H9 (cell line): ENCODE data around the gene SPATA19. TPM values are rescaled to one million over a fixed set of nuclear protein-coding genes. Genes with fewer than 3 reads are reported as not detected.

Experiments used
- DNase-seq: peaks from one replicate; pipeline ENCODE4 v3.0.0-alpha.2; 2017
- H2AFZ ChIP-seq: one replicate; pipeline ENCODE4 v1.6.1; 2013; ENCODE audit warnings: mild to moderate bottlenecking, low read length, control low read depth, moderate library complexity
- H2AK5ac ChIP-seq: 2 replicates; pipeline ENCODE4 v1.6.1; 2013; ENCODE audit warnings: low read length, control low read depth, mixed read lengths; ENCODE audit not compliant: insufficient read length
- H2BK120ac ChIP-seq: one replicate; pipeline ENCODE4 v1.6.1; 2013; ENCODE audit warnings: low read depth, mild to moderate bottlenecking, low read length, control low read depth, inconsistent platforms; ENCODE audit not compliant: poor library complexity, severe bottlenecking
- H2BK12ac ChIP-seq: 2 replicates; pipeline ENCODE4 v1.6.1; 2013; ENCODE audit warnings: low read length, control low read depth, mixed read lengths, low read depth; ENCODE audit not compliant: insufficient read length
- H2BK15ac ChIP-seq: 2 replicates; pipeline ENCODE4 v1.6.1; 2013; ENCODE audit warnings: low read depth, low read length, control low read depth
- H2BK20ac ChIP-seq: one replicate; pipeline ENCODE4 v1.6.1; 2013; ENCODE audit warnings: low read depth, mild to moderate bottlenecking, low read length, control low read depth, inconsistent platforms; ENCODE audit not compliant: poor library complexity, severe bottlenecking
- H2BK5ac ChIP-seq: 2 replicates; pipeline ENCODE4 v1.6.1; 2013; ENCODE audit warnings: low read length, control low read depth, mixed read lengths; ENCODE audit not compliant: insufficient read length
- H3K14ac ChIP-seq: 2 replicates; pipeline ENCODE4 v1.6.1; 2013; ENCODE audit warnings: low read length, control low read depth; ENCODE audit not compliant: insufficient read depth
- H3K18ac ChIP-seq: 2 replicates; pipeline ENCODE4 v1.6.1; 2013; ENCODE audit warnings: low read depth, mild to moderate bottlenecking, mixed read lengths, low read length, control low read depth; ENCODE audit not compliant: insufficient read length
- H3K23ac ChIP-seq: 2 replicates; pipeline ENCODE4 v1.6.1; 2013; ENCODE audit warnings: low read length, control low read depth, mixed read lengths, low read depth; ENCODE audit not compliant: insufficient read length
- H3K23me2 ChIP-seq: 2 replicates; pipeline ENCODE4 v1.6.1; 2013; ENCODE audit warnings: low read depth, mild to moderate bottlenecking, mixed read lengths, low read length, control low read depth; ENCODE audit not compliant: insufficient read length, poor library complexity, severe bottlenecking
- H3K27ac ChIP-seq: 2 replicates; pipeline ENCODE4 v1.5.1; 2013; ENCODE audit warnings: low read length, control low read depth, mixed read lengths, low read depth; ENCODE audit not compliant: insufficient read length
- H3K27me3 ChIP-seq: 2 replicates; pipeline ENCODE4 v1.6.1; 2013; ENCODE audit warnings: low read length, control low read depth, inconsistent platforms; ENCODE audit not compliant: insufficient read depth
- H3K4ac ChIP-seq: 2 replicates; pipeline ENCODE4 v1.6.1; 2013; ENCODE audit warnings: low read depth, mild to moderate bottlenecking, control low read depth, inconsistent platforms, low read length, moderate library complexity
- H3K4me1 ChIP-seq: 2 replicates; pipeline ENCODE4 v1.6.1; 2013; ENCODE audit warnings: low read length, control low read depth, inconsistent platforms; ENCODE audit not compliant: insufficient read depth
- H3K4me2 ChIP-seq: 2 replicates; pipeline ENCODE4 v1.6.1; 2013; ENCODE audit warnings: low read length, control low read depth, mixed read lengths; ENCODE audit not compliant: insufficient read length, insufficient read depth
- H3K56ac ChIP-seq: 2 replicates; pipeline ENCODE4 v1.6.1; 2013; ENCODE audit warnings: low read depth, mild to moderate bottlenecking, mixed read lengths, low read length, control low read depth; ENCODE audit not compliant: insufficient read length
- H3K79me1 ChIP-seq: 2 replicates; pipeline ENCODE4 v1.6.1; 2013; ENCODE audit warnings: low read depth, mild to moderate bottlenecking, moderate library complexity, low read length, control low read depth, inconsistent platforms; ENCODE audit not compliant: insufficient read depth, poor library complexity, severe bottlenecking
- H3K79me2 ChIP-seq: 2 replicates; pipeline ENCODE4 v1.6.1; 2013; ENCODE audit warnings: low read length, control low read depth, inconsistent platforms; ENCODE audit not compliant: insufficient read depth
- H3K9ac ChIP-seq: 2 replicates; pipeline ENCODE4 v1.6.1; 2013; ENCODE audit warnings: low read length, control low read depth, mixed read lengths; ENCODE audit not compliant: insufficient read length; ENCODE audit errors: extremely low read depth
- H3K9me3 ChIP-seq: one replicate; pipeline ENCODE4 v1.6.1; 2013; ENCODE audit warnings: low read depth, low read length, inconsistent platforms; ENCODE audit not compliant: control insufficient read depth
- H3T11ph ChIP-seq: one replicate; pipeline ENCODE4 v1.6.1; 2013; ENCODE audit warnings: mild to moderate bottlenecking, low read length, control low read depth, inconsistent platforms
- H4K20me1 ChIP-seq: one replicate; pipeline ENCODE4 v1.6.1; 2013; ENCODE audit not compliant: control insufficient read depth, insufficient read length, insufficient read depth
- H4K5ac ChIP-seq: 2 replicates; pipeline ENCODE4 v1.6.1; 2013; ENCODE audit warnings: low read depth, mild to moderate bottlenecking, mixed read lengths, low read length, control low read depth; ENCODE audit not compliant: insufficient read length
- H4K8ac ChIP-seq: replicated peaks from 2 replicates; pipeline ENCODE4 v1.6.1; 2013; ENCODE audit warnings: low read length, control low read depth, mixed read lengths, low read depth; ENCODE audit not compliant: insufficient read length
- H4K91ac ChIP-seq: 2 replicates; pipeline ENCODE4 v1.6.1; 2013; ENCODE audit warnings: low read depth, mild to moderate bottlenecking, moderate library complexity, mixed read lengths, low read length, control low read depth; ENCODE audit not compliant: insufficient read length
- H3K27ac Mint-ChIP-seq, 3 experiments: 2 replicates in 2 of 3; 3 replicates in 1 of 3; pipeline ENCODE4 v1.8.0; 2020 to 2021; ENCODE audit warnings: mixed read lengths in 3 of 3, mild to moderate bottlenecking in 1 of 3, moderate library complexity in 1 of 3
- H3K27me3 Mint-ChIP-seq: 2 replicates; pipeline ENCODE4 v1.8.0; 2021; ENCODE audit warnings: low read depth, mild to moderate bottlenecking, moderate library complexity, mixed read lengths
- H3K36me3 Mint-ChIP-seq, 3 experiments: 2 replicates in 2 of 3; 3 replicates in 1 of 3; pipeline ENCODE4 v1.8.0; 2020 to 2021; ENCODE audit warnings: low read depth in 3 of 3, mixed read lengths in 3 of 3; ENCODE audit not compliant: insufficient read depth in 1 of 3
- H3K4me1 Mint-ChIP-seq, 2 experiments: 2 replicates each; pipeline ENCODE4 v1.8.0; 2020; ENCODE audit warnings: mixed read lengths in 2 of 2
- H3K4me3 Mint-ChIP-seq, 2 experiments: 2 replicates in 1 of 2; 3 replicates in 1 of 2; pipeline ENCODE4 v1.8.0; 2020 to 2021; ENCODE audit warnings: mild to moderate bottlenecking in 2 of 2, mixed read lengths in 2 of 2, moderate library complexity in 1 of 2
- H3K9me3 Mint-ChIP-seq, 2 experiments: 2 replicates in 1 of 2; 3 replicates in 1 of 2; pipeline ENCODE4 v1.8.0; 2020; ENCODE audit warnings: mild to moderate bottlenecking in 2 of 2, mixed read lengths in 2 of 2, moderate library complexity in 1 of 2
- CTCF ChIP-seq: fragments of 200-600 bp; sonication (generic); conservative IDR thresholded peaks from 3 replicates; pipeline ENCODE4 v1.8.0; 2021; ENCODE audit warnings: antibody characterized with exemption, mild to moderate bottlenecking
- WGBS: extraction: QIAGEN DNeasy Blood & Tissue Kit; methylation state at CpG from one replicate; pipeline ENCODE4 v1.1.7; 2013; ENCODE audit warnings: missing lambda C conversion rate, low lambda C conversion rate, mixed read lengths; ENCODE audit not compliant: insufficient read length; ENCODE audit errors: extremely low coverage; 5-methylcytosine and 5-hydroxymethylcytosine counted together
- total RNA-seq: library from RNA; stranded (reverse); gene quantifications from 2 replicates; pipeline ENCODE4 v1.2.1, GENCODE V29; 2021

SPATA19 gene
- total RNA-seq, 1 experiment from 2014 or later, result not detected

- WGBS, result no CpG with 5 or more reads among the region's 4 CpGs
- H3K27me3 ChIP-seq, result no peaks in the 10 kb centered on the region
- H2BK20ac ChIP-seq, result no peak overlapping the region
- no peaks in the 10 kb centered on the region for H3K23me2 ChIP-seq
- no peak overlapping the region for H3K14ac ChIP-seq
- Mint-ChIP-seq H3K9me3 (no peaks in the 10 kb centered on the region), H3K4me1 (peaks cover 2 to 18% of the 10 kb centered on the region in 2 experiments), H3K27ac (no peak overlapping the region), H3K36me3 (no peaks in the 10 kb centered on the region), H3K4me3 (no peak overlapping the region), H3K27me3 (peaks cover 2% of the 10 kb centered on the region)
- H2BK12ac ChIP-seq, result no peak overlapping the region
- no peak overlapping the region for H2BK15ac ChIP-seq
- no peaks in the 10 kb centered on the region for H3K4me1 ChIP-seq
- H2BK120ac ChIP-seq, result no peak overlapping the region
- H3K9ac ChIP-seq, result no peak overlapping the region
- H2BK5ac ChIP-seq, result no peak overlapping the region
- no peak for TF ChIP-seq CTCF
- H3K27ac ChIP-seq, result no peak overlapping the region
- H2AK5ac ChIP-seq, result no peak overlapping the region
- H3K4me2 ChIP-seq, result no peak overlapping the region
- H3K4ac ChIP-seq, result no peak overlapping the region
- no peak for DNase-seq
- H4K91ac ChIP-seq, result no peak overlapping the region
- no peaks in the 10 kb centered on the region for H4K20me1 ChIP-seq
- H3K18ac ChIP-seq, result no peak overlapping the region
- no peak overlapping the region for H3K23ac ChIP-seq
- H3K79me2 ChIP-seq, result no peaks in the 10 kb centered on the region
- no peak overlapping the region for H4K8ac ChIP-seq
- H2AFZ ChIP-seq, result no peak overlapping the region
- no peak overlapping the region for H3T11ph ChIP-seq
- no peaks in the 10 kb centered on the region for H3K9me3 ChIP-seq
- no peak overlapping the region for H4K5ac ChIP-seq
- no peaks in the 10 kb centered on the region for H3K79me1 ChIP-seq
- H3K56ac ChIP-seq, result no peak overlapping the region
Observed at GRCh38 chr11:133823614-133824013, 21.7 kb downstream of the SPATA19 start.
